NCI-H69 (cell line): Measurements from ENCODE around the gene NMT1.

Experiments
- DNase-seq: peaks from one replicate; lab custom pipeline; 2025; lab: John Stamatoyannopoulos, UW

NMT1 gene

DNA sequence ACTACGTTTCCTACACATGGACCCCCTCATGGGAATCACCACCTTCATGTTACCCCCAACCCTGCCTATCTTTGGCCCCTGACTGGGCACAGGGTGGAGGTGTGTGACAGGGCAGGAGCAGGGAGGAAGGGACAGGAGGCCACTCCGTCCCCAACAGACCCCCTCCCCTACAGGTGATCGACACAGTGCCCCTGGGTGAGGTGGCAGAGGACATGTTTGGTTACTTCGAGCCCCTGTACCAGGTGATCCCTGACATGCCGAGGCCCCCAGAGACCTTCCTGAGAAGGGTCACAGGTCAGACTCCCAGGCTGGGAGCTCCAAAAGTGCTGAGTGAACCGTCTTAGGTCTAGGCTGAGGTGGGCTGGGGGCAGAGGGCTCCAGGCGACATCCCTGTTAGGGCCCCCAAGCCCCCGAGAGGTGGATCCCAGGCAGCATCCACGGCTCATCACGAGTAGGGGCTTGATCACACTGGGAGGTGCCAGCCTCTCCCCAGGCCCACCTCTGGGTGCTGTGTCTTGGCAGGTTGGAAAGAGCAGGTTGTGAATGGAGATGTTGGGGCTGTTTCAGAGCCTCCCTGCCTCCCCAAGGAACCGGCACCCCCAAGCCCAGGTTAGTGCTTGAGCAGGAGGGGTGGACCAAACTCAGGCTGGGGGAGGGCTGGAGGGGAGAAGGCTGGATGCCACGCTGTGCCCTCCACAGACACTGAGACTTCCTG is 75.9 kb downstream of the NMT1 start:
- DNase-seq: no peak

DNA sequence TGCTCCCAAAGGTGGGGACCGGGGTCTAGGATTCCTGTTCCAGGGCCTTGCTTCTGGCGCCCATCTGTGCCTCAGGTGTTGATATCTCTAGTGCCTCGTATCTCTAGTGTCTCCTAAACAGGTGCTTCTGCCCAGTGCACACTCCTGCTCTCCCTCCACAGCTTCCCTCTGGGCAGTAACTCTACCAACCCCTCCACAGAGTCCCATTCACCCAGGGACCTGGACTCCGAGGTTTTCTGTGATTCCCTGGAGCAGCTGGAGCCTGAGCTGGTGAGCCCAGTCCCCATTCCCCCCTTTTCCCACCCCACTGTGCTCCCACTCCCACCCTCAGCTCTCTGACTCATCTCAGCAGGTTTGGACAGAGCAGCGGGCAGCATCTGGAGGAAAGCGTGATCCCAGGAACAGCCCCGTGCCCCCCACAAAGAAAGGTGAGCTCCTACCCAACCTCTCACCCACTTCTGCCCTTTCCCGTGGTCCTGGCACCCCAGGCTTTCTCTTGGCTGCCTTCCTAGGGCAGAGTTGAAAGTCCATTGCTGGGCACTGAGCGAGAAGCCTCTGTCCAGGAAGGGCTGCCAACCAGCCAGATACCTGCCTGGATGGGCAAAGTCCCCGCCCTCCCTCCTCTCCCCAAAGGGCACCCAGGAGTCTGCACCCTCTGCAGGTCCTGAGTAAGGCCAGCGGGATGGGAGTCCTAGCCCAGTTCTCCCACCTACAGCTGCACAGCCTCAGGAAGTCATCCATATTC is 76.6 kb downstream of the NMT1 start:
- DNase-seq: no peak

DNA sequence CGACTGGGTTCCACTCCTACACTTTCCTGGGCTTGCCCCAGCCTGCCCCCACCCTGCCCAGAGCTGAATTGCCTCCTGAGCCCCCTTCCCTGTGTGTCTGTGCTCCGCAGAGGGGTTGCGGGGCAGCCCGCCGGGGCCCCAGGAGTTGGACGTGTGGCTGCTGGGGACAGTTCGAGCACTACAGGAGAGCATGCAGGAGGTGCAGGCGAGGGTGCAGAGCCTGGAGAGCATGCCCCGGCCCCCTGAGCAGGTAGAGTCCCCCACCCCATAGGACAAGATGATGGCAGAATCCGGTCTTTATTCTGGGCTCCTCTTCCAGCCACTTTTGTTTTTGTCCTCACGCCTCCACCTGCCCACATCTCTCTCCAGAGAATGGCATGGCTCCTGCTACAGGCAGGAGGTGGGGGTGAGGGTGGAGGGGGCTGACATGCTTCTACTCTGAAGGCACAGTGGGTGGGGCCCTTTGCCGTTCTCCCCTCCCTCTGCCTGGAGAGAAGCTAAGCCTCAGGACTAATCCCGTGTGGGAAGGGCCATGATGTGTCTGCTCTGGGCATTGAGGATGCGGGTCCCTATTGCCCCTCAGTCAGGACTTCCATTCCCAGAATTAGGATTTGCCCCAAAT is 77.9 kb downstream of the NMT1 start:
- DNase-seq: peak; percentile 74

GRCh38 chr17:45139533-45139920 is 78.4 kb downstream of the NMT1 start:
- peak; percentile 76 for DNase-seq

GRCh38 chr17:45143094-45143670 is 82.1 kb downstream of the NMT1 start:
- DNase-seq: no peak

DNA sequence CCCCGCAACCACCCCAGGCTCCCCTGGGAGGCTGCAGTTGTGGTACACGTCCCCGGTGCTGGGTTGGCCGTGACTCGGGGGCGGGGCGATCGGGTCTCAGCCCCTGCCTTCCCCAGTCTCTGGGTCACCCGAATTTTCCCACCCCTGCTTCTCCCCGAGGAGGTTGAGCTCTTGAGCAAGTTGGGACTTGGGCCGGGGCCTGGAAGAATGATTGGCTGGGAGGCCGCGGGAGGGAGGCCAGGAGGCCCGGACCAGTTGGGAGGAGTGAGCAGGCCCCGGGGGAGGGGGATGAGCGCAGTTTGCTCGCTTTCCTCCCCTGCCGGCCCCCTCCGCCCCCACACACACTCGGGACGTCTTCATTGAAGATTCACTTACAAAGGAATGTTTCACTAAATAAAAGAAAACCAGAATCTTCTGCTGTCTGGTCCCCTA is 82.7 kb downstream of the NMT1 start:
- DNase-seq: no peak

GRCh38 chr17:45144199-45145034 is 83.3 kb downstream of the NMT1 start:
- DNase-seq: peak; percentile 28

GRCh38 chr17:45145035-45145389 is 83.9 kb downstream of the NMT1 start:
- DNase-seq: no peak

DNA sequence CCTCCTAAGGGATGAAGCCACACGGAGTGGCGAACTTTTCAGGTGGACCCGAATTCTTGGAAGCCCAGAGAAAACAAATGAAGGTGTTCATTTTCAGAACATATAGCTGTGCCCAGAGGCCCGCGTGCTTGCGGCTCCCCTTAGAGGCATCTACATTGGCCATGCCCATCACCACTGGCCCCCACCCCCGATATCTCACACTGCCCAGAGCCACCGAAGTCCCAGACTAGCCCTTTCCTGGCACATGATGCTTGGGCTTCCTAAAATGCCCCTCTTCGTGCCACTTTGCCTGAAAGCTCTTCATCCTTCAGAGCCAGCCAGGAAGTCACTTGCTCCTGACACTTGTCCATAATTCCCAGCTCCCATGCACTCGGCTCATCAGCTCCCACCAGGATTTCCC is 85.0 kb downstream of the NMT1 start:
- no peak for DNase-seq

- no peak for DNase-seq
Observed at GRCh38 chr17:45146592-45146889, 85.4 kb downstream of the NMT1 start.

GRCh38 chr17:45146890-45147580 is 85.9 kb downstream of the NMT1 start:
- peak; percentile 94 for DNase-seq

GRCh38 chr17:45147581-45148182 is 86.6 kb downstream of the NMT1 start:
- peak; percentile 98 for DNase-seq

DNA sequence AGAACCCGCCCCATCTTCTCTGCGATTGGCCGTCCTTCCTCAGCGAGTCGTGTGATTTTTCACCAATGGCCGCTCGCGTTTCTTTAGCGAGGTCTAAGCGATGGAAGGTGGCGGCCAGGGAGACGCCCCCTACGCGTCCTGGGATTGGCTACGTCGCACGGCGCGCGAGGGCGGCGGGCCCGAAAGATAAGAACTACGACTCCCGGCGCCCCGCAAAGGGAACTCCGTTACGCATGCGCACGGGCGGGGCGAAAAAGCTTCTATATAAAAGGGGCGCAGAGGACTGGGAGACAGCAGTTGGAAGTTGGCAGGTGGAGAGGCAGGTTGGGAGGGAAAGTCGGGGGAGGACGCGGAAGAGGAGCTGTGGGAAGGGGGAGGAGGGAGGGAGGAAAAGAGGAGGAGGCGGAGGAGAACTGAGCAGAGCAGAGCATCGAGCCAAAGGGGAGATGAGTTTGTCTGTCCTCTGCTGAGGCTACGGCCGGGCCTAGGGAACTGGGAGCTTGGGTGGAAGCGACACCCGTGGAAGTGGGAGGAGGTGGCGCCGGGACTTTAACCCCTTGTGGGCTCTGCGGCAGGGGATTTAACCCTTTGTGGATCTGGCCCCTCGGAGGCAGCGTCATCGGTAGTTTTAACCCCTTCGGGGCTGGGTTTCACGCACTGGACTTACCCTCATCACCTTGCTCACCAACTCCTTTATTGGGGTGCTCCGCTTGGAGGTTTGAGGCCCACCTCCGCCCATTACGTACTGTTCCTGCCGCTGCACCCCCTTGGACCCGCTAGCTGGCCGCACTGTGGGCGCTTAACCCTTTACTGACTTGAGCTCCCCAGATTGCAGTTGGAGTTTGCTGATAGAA is 87.3 kb downstream of the NMT1 start, which contains the start of gene HEXIM1:
Gene HEXIM1 (plus strand): TSS at position 293 of the 854 bp plus-strand sequence. CDS start 716 bp downstream, outside the sequence.
- peak; percentile 100 for DNase-seq

GRCh38 chr17:45149037-45149668 is 88.0 kb downstream of the NMT1 start:
- peak; percentile 89 for DNase-seq

GRCh38 chr17:45149669-45150664 is 88.8 kb downstream of the NMT1 start:
- DNase-seq: peak; percentile 73

DNA sequence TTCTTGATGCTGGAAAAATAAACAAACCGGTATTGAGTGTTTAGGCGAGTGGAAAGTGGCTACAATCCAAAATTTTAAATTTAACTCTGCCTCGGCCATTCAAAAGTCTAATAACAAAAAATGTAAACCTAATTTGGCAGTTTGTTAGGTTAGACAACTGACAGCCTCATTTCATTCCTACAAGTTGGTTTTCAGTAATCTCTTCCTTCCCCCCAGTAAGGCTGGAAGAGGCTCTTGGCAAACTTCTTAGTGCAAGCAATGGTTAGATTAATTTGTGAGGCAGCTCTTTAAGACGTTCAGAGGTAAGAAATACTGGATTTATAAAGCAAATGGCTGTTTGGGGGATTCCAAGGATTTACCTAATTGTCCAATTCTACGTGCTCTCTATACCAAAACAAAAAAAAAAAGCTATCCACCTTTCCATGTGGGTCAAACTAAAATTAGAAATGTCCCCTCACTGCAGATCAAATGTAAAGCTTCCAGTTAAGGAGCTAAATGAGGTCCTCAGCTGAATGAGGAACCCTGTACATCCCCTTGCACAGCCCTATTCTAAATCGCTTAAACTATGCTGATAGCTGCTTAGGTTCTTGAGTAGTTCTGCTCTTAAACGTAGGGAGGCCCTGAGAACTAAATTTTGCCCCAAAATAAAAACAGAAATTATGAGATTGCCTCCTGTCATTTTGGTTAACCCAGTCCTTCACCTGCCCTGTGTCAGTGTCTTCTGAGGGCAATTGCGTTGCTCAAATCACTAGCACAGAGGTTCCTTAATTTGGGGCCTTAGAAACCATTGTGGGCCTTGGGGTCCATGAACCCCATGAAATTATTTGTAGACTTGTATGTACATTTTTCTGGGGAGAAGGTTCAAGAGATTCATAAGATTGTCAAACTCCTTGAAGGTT is 90.0 kb downstream of the NMT1 start:
- DNase-seq: no peak

DNA sequence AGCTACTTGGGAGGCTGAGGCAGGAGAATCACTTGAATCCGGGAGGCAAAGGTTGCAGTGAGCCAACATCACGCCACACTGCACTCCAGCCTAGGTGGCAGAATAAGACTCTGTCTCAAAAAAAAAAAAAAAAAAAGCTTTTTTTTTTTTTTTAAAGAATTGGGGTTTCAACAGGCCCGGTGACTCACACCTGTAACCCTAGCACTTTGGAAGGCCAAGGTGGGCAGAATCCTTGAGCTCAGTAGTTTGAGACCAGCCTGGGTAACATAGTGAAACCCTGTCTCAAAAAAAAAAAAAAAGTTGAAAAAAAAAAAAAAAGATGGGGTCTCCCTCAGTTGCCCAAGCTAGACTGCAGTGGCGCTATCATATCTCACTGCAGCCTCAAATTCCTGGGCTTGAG is 93.9 kb downstream of the NMT1 start:
- DNase-seq: no peak
